ENCODE results near the gene AUP1. TPM values are rescaled to one million over a fixed set of nuclear protein-coding genes. Genes with fewer than 3 reads are reported as not detected.

AUP1 gene
- total and polyA plus RNA-seq, 9 of the 15 experiments (the other 6 are each of a cell fraction or from before 2014, with no cell fraction given) = 70.7 to 245 (median 165) TPM

DNA sequence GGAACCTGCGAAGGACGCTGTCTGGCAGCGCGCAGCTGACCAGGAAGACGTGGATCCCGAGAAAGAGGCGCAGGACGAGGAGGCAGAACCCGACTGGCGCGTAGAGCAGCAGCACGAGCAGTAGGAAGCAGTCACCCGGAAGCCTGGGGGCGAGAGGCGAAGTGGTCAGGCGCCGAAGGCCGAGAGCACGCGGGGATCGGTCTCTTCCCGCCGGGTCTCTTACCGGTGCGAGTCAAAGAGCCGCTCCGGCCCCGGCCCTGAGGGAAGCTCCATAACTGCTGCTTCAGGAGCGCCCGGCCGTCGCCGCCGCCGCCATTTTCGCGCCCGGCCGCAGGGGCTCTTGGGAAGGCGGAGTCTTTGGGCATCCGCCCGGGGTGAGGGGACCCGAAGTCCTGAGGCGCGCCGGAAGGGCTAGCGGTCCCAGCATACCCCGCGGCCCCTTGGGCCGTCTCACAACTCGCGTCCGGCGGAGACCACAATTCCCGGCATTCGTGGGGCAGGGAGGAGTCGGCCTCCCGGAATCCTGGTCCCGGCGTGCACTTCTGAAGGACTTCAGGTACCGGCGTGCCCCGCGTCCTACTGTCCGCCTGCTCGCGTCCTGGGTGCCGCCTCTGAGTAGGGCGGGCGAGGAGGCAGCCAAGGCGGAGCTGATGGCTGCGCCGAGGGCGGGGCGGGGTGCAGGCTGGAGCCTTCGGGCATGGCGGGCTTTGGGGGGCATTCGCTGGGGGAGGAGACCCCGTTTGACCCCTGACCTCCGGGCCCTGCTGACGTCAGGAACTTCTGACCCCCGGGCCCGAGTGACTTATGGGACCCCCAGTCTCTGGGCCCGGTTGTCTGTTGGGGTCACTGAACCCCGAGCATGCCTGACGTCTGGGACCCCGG is at the start of gene AUP1, which contains the start of gene HTRA2 (continued):
- no peak for TF ChIP-seq ZNF609 (CRISPR knock-in tag; IDR thresholded peaks at IDR 0.05; ENCODE audit: borderline replicate concordance)
- TF ChIP-seq, protein P1, sequence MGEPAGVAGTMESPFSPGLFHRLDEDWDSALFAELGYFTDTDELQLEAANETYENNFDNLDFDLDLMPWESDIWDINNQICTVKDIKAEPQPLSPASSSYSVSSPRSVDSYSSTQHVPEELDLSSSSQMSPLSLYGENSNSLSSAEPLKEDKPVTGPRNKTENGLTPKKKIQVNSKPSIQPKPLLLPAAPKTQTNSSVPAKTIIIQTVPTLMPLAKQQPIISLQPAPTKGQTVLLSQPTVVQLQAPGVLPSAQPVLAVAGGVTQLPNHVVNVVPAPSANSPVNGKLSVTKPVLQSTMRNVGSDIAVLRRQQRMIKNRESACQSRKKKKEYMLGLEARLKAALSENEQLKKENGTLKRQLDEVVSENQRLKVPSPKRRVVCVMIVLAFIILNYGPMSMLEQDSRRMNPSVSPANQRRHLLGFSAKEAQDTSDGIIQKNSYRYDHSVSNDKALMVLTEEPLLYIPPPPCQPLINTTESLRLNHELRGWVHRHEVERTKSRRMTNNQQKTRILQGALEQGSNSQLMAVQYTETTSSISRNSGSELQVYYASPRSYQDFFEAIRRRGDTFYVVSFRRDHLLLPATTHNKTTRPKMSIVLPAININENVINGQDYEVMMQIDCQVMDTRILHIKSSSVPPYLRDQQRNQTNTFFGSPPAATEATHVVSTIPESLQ (CRISPR knock-in tag; IDR thresholded peaks at IDR 0.05) = no peak
- no peak for TF ChIP-seq MCM7 (IDR thresholded peaks at IDR 0.05)
- no peak for TF ChIP-seq ZNF717 (CRISPR knock-in tag; IDR thresholded peaks at IDR 0.05)
- TF ChIP-seq ZNF76 (CRISPR knock-in tag; IDR thresholded peaks at IDR 0.05; ENCODE audit: borderline replicate concordance) = no peak; the same call in 1 of the 2 replicates
- no peak for TF ChIP-seq NFYB (IDR thresholded peaks at IDR 0.05; ENCODE audit: extremely low read depth, insufficient read length)
- peak in 1 of 2 experiments; percentile 69; a peak in 2 of 4 replicates for TF ChIP-seq KDM4B (IDR thresholded peaks at IDR 0.05; ENCODE audit: borderline replicate concordance in 2 of 2, low read depth in 1 of 2)
- TF ChIP-seq BRD4 (IDR thresholded peaks at IDR 0.05) = peak; percentile 72; the same call in 1 of the 2 replicates
- no peak for TF ChIP-seq CTCFL (IDR thresholded peaks at IDR 0.05; ENCODE audit: borderline replicate concordance, insufficient read depth, low read depth, low read length, poor library complexity, severe bottlenecking)
- peak; percentile 91 for TF ChIP-seq XRCC5 (IDR thresholded peaks at IDR 0.05; ENCODE audit: low read depth, low read length)
- TF ChIP-seq HIVEP1 (CRISPR knock-in tag; IDR thresholded peaks at IDR 0.05) = no peak
- no peak for TF ChIP-seq SMAD3 (CRISPR knock-in tag; conservative IDR thresholded peaks at IDR 0.05)
- peak; percentile 78; the same call in 1 of the 2 replicates for TF ChIP-seq MTA1 (IDR thresholded peaks at IDR 0.05; ENCODE audit: borderline replicate concordance)
- peak; percentile 49 for TF ChIP-seq ZBTB12 (CRISPR knock-in tag; IDR thresholded peaks at IDR 0.05)
- TF ChIP-seq ARID2 (IDR thresholded peaks at IDR 0.05) = no peak
- peak; percentile 57; the same call in 1 of the 2 replicates for TF ChIP-seq ZNF589 (CRISPR knock-in tag; IDR thresholded peaks at IDR 0.05; ENCODE audit: low read depth)

All from K562 (cell line).